Liver (tissue), 3 donors: ENCODE results near the gene OLFML2B.

Source experiments
- EGR1 ChIP-seq, 2 donors: IDR thresholded peaks; 2 replicates each; pipeline ENCODE4 v1.6.1; 2016 to 2018; ENCODE audit warnings: antibody characterized with exemption in 2 of 2, low read depth in 2 of 2
- FOXA1 ChIP-seq: IDR thresholded peaks from 2 replicates; pipeline ENCODE4 v1.6.1; 2016; ENCODE audit warnings: antibody characterized with exemption
- FOXA2 ChIP-seq: IDR thresholded peaks from 2 replicates; pipeline ENCODE4 v1.6.1; 2016; ENCODE audit warnings: antibody characterized with exemption
- GABPA ChIP-seq, 2 donors: IDR thresholded peaks in 1 of 2; conservative IDR thresholded peaks in 1 of 2; 2 replicates each; pipeline ENCODE4 v1.6.1; 2016; ENCODE audit warnings: antibody characterized with exemption in 2 of 2, mild to moderate bottlenecking in 1 of 2, moderate library complexity in 1 of 2
- JUND ChIP-seq, 2 donors: IDR thresholded peaks; 2 replicates each; pipeline ENCODE4 v1.6.1; 2016; ENCODE audit warnings: antibody characterized with exemption in 2 of 2
- RXRA ChIP-seq, 2 donors: IDR thresholded peaks; 2 replicates each; pipeline ENCODE4 v1.6.1; 2017 to 2018; ENCODE audit warnings: antibody characterized with exemption in 2 of 2, mild to moderate bottlenecking in 1 of 2
- SP1 ChIP-seq: IDR thresholded peaks from 2 replicates; pipeline ENCODE4 v1.6.1; 2018; ENCODE audit warnings: antibody characterized with exemption, mild to moderate bottlenecking
- TAF1 ChIP-seq: conservative IDR thresholded peaks from 2 replicates; pipeline ENCODE4 v1.6.1; 2016; ENCODE audit warnings: antibody characterized with exemption, mild to moderate bottlenecking
- YY1 ChIP-seq: IDR thresholded peaks from 2 replicates; pipeline ENCODE4 v1.6.1; 2016; ENCODE audit warnings: antibody characterized with exemption, mild to moderate bottlenecking
- TF ChIP-seq, protein P1 (sequence below): fragments of 150-350 bp; IDR thresholded peaks from 2 replicates; pipeline ENCODE4 v1.5.1; 2017; ENCODE audit warnings: improper control_type of control experiment, low read depth, low read length; ENCODE audit not compliant: missing input control
- TF ChIP-seq, protein P2 (sequence below): IDR thresholded peaks from 2 replicates; pipeline ENCODE4 v1.6.1; 2016; ENCODE audit warnings: antibody characterized with exemption
- TF ChIP-seq, protein P3 (sequence below): IDR thresholded peaks from 2 replicates; pipeline ENCODE4 v1.6.1; 2016; ENCODE audit warnings: antibody characterized with exemption, mild to moderate bottlenecking
- TF ChIP-seq, protein P4 (sequence below): IDR thresholded peaks from 2 replicates; pipeline ENCODE4 v1.6.1; 2016; ENCODE audit warnings: antibody characterized with exemption
- donor health status: healthy.
- donor health status: healthy.

DNA sequence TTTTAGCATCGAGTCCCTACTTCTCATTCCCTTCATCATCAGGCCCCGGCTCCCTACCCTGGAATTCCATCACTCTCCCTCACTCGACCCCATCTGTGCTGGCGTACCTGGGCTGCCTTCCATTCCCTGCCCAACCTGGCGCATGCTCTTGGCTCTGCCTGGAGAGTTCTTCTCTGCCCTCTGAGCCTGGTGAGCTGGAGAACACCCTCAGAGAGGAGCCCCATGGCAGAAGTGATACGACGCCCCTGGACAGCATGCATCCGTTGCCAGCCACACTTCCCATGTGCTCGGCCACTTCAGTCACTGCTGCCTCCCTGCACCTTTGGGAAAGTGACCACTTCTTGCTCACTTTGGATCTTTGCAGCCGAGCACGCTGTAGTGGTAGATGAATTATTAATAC, 30.1 kb downstream of the OLFML2B start:
- TF ChIP-seq, protein P1, sequence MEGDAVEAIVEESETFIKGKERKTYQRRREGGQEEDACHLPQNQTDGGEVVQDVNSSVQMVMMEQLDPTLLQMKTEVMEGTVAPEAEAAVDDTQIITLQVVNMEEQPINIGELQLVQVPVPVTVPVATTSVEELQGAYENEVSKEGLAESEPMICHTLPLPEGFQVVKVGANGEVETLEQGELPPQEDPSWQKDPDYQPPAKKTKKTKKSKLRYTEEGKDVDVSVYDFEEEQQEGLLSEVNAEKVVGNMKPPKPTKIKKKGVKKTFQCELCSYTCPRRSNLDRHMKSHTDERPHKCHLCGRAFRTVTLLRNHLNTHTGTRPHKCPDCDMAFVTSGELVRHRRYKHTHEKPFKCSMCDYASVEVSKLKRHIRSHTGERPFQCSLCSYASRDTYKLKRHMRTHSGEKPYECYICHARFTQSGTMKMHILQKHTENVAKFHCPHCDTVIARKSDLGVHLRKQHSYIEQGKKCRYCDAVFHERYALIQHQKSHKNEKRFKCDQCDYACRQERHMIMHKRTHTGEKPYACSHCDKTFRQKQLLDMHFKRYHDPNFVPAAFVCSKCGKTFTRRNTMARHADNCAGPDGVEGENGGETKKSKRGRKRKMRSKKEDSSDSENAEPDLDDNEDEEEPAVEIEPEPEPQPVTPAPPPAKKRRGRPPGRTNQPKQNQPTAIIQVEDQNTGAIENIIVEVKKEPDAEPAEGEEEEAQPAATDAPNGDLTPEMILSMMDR, result no peak
- no peak for TF ChIP-seq TAF1
- TF ChIP-seq, protein P2, sequence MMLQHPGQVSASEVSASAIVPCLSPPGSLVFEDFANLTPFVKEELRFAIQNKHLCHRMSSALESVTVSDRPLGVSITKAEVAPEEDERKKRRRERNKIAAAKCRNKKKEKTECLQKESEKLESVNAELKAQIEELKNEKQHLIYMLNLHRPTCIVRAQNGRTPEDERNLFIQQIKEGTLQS, result no peak
- no peak for TF ChIP-seq YY1
- no peak for TF ChIP-seq GABPA (IDR thresholded peaks at IDR 0.05 in 1 of 2, conservative IDR thresholded peaks at IDR 0.05 in 1 of 2)
- TF ChIP-seq, protein P3, sequence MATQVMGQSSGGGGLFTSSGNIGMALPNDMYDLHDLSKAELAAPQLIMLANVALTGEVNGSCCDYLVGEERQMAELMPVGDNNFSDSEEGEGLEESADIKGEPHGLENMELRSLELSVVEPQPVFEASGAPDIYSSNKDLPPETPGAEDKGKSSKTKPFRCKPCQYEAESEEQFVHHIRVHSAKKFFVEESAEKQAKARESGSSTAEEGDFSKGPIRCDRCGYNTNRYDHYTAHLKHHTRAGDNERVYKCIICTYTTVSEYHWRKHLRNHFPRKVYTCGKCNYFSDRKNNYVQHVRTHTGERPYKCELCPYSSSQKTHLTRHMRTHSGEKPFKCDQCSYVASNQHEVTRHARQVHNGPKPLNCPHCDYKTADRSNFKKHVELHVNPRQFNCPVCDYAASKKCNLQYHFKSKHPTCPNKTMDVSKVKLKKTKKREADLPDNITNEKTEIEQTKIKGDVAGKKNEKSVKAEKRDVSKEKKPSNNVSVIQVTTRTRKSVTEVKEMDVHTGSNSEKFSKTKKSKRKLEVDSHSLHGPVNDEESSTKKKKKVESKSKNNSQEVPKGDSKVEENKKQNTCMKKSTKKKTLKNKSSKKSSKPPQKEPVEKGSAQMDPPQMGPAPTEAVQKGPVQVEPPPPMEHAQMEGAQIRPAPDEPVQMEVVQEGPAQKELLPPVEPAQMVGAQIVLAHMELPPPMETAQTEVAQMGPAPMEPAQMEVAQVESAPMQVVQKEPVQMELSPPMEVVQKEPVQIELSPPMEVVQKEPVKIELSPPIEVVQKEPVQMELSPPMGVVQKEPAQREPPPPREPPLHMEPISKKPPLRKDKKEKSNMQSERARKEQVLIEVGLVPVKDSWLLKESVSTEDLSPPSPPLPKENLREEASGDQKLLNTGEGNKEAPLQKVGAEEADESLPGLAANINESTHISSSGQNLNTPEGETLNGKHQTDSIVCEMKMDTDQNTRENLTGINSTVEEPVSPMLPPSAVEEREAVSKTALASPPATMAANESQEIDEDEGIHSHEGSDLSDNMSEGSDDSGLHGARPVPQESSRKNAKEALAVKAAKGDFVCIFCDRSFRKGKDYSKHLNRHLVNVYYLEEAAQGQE, result no peak
- TF ChIP-seq, protein P4, sequence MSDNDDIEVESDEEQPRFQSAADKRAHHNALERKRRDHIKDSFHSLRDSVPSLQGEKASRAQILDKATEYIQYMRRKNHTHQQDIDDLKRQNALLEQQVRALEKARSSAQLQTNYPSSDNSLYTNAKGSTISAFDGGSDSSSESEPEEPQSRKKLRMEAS, result no peak
- no peak for TF ChIP-seq JUND (IDR thresholded peaks at IDR 0.05)
- TF ChIP-seq SP1, result no peak
- TF ChIP-seq FOXA2, result no peak
- no peak for TF ChIP-seq FOXA1
- TF ChIP-seq EGR1 (IDR thresholded peaks at IDR 0.05; ENCODE audit: low read depth in 2 of 2), result no peak
- no peak for TF ChIP-seq RXRA (IDR thresholded peaks at IDR 0.05)
